Activated CD4-positive, alpha-beta T cell treated with anti-CD3 and anti-CD28 coated beads for 36 hours (primary cell): Measurements from ENCODE around the gene XKR7. TPM values are rescaled to one million over a fixed set of nuclear protein-coding genes. Genes with fewer than 3 reads are reported as not detected.
A peak's percentile ranks its signal among the peaks of the same experiment; 100 is the strongest.

Source experiments
- ATAC-seq: fragments of 200-7000 bp; cut with Tn5 transposase; one replicate; pipeline ENCODE4 v1.10.0; 2021; ENCODE audit warnings: mild to moderate bottlenecking, moderate library complexity
- CTCF ChIA-PET: fragments of 350-600 bp; sonication (Branson Sonifier 250); formaldehyde crosslinking; loops from one replicate; lab custom pipeline; 2021; ENCODE audit warnings: antibody characterized with exemption; lab: Charles Lee
- POLR2A ChIA-PET: fragments of 350-600 bp; sonication (Branson Sonifier 250); formaldehyde crosslinking; loops from one replicate; lab custom pipeline; 2021; ENCODE audit warnings: antibody characterized with exemption, inconsistent platforms; lab: Charles Lee
- DNase-seq: peaks from one replicate; pipeline ENCODE4 v3.0.0-alpha.2; 2020
- H3K27ac Mint-ChIP-seq: one replicate; pipeline ENCODE4 v1.8.0; 2021; ENCODE audit warnings: mixed read lengths
- H3K27me3 Mint-ChIP-seq: one replicate; pipeline ENCODE4 v1.8.0; 2021; ENCODE audit warnings: mixed read lengths
- H3K36me3 Mint-ChIP-seq: one replicate; pipeline ENCODE4 v1.8.0; 2021; ENCODE audit warnings: low read depth, mixed read lengths
- H3K4me1 Mint-ChIP-seq: one replicate; pipeline ENCODE4 v1.8.0; 2021; ENCODE audit warnings: mixed read lengths
- H3K4me3 Mint-ChIP-seq: one replicate; pipeline ENCODE4 v1.8.0; 2021; ENCODE audit warnings: mild to moderate bottlenecking, moderate library complexity, mixed read lengths
- H3K9me3 Mint-ChIP-seq: one replicate; pipeline ENCODE4 v1.8.0; 2021; ENCODE audit warnings: low read depth, mixed read lengths
- intact Hi-C, 2 experiments: fragments of 100-400 bp; cut with DNase I in 1 of 2; cut with micrococcal nuclease in 1 of 2; formaldehyde crosslinking; loops; one replicate each; pipeline versions ENCODE4 v1.14.2 to v1.15.1; 2022 to 2024; cut with DNase I, micrococcal nuclease
- total RNA-seq, 2 experiments: library from RNA; stranded (reverse); gene quantifications; one replicate each; pipeline ENCODE4 v1.2.3, GENCODE V29; 2021

XKR7 gene
- total RNA-seq, 2 experiments from 2014 or later = 0.02 TPM; not detected in 1

GRCh38 chr20:32003325-32003724, 35.4 kb downstream of the XKR7 start:
- Mint-ChIP-seq H3K27ac (no peak overlapping the region), H3K4me1 (no peaks in the 10 kb centered on the region), H3K36me3 (no peaks in the 10 kb centered on the region), H3K9me3 (no peaks in the 10 kb centered on the region), H3K27me3 (peaks cover 1% of the 10 kb centered on the region), H3K4me3 (no peak overlapping the region)
- ATAC-seq (no peak), DNase-seq (no peak)
- ChIA-PET CTCF (no interaction called here), POLR2A (no interaction called here)
- intact Hi-C loops = no loop called here

DNA sequence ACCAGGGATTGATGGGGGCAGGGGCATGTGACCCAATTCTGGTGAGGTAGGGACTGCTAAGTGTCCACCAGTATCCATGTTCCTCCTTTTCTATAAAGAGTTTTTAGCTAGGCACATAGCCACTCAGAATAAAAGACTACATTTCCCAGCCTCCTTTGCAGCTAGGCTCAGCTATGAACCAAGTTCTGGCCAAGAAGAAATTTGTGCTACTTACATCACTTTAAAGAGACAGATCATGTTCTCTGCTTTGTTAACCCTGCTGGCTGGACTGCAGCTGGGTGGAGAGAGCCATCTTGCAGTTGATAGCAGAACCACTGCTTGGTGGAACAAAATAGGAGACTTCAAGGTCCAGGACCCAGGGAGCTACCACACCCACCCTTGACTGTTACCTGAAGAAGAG, 37.0 kb downstream of the XKR7 start:
- Mint-ChIP-seq H3K27ac (no peak overlapping the region), H3K27me3 (peaks cover 3% of the 10 kb centered on the region), H3K36me3 (no peaks in the 10 kb centered on the region), H3K9me3 (no peaks in the 10 kb centered on the region), H3K4me1 (no peaks in the 10 kb centered on the region), H3K4me3 (no peak overlapping the region)
- CTCF ChIA-PET = interaction anchor here (1.1 kb wide), 1 partner anchor 26 kb away, joined by 4 read pairs; no protein-coding TSS in a partner anchor
- DNase-seq (no peak), ATAC-seq (no peak)
- intact Hi-C loops = no loop called here
- POLR2A ChIA-PET = no interaction called here

DNA sequence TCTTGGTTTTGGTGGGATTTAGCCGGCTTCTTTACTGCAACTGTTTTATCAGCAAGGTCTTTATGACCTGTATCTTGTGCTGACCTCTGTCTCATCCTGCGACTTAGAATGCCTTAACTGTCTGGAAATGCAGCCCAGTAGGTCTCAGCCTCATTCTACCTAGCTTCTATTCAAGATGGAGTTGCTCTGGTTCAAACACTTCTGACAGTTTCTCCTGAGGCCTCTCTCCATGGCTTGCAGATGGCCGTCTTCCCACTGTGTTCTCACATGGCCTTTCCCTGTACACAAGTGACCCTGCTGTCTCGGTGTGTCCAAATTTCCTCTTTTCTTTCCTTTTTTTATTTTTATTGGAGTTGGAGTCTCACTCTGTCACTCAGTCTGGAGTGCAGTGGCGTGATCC, 38.1 kb downstream of the XKR7 start:
- H3K9me3 Mint-ChIP-seq = no peaks in the 10 kb centered on the region
- ChIA-PET CTCF (no interaction called here), POLR2A (no interaction called here)
- no peaks in the 10 kb centered on the region for H3K4me1 Mint-ChIP-seq
- DNase-seq (no peak), ATAC-seq (no peak)
- H3K27me3 Mint-ChIP-seq = peaks cover 3% of the 10 kb centered on the region
- no peaks in the 10 kb centered on the region for H3K36me3 Mint-ChIP-seq
- no peak overlapping the region for H3K27ac Mint-ChIP-seq
- intact Hi-C loops = no loop called here
- H3K4me3 Mint-ChIP-seq = no peak overlapping the region

- ChIA-PET POLR2A (no interaction called here), CTCF (interaction anchor here (0.8 to 1.3 kb wide), 2 partner anchors 24 to 152 kb away, joined by 3 to 6 read pairs; no protein-coding TSS in a partner anchor)
- no peak overlapping the region for H3K4me3 Mint-ChIP-seq
- no peaks in the 10 kb centered on the region for H3K36me3 Mint-ChIP-seq
- intact Hi-C loops = no loop called here
- no peak overlapping the region for H3K27ac Mint-ChIP-seq
- H3K4me1 Mint-ChIP-seq = no peaks in the 10 kb centered on the region
- H3K9me3 Mint-ChIP-seq = no peaks in the 10 kb centered on the region
- DNase-seq = no peak
- peaks cover 5% of the 10 kb centered on the region for H3K27me3 Mint-ChIP-seq
- ATAC-seq = no peak
Observed at GRCh38 chr20:32006841-32007786, 39.2 kb downstream of the XKR7 start.

GRCh38 chr20:32007787-32008616, 40.1 kb downstream of the XKR7 start:
- peaks cover 5% of the 10 kb centered on the region for H3K27me3 Mint-ChIP-seq
- no peaks in the 10 kb centered on the region for H3K4me1 Mint-ChIP-seq
- CTCF ChIA-PET = interaction anchor here (0.6 to 1.3 kb wide), 5 partner anchors 23 to 153 kb away, joined by 3 to 6 read pairs (median 3); no protein-coding TSS in a partner anchor
- H3K27ac Mint-ChIP-seq = no peak overlapping the region
- no peak overlapping the region for H3K4me3 Mint-ChIP-seq
- no peak for ATAC-seq
- H3K9me3 Mint-ChIP-seq = no peaks in the 10 kb centered on the region
- DNase-seq = no peak
- intact Hi-C loops = no loop called here
- H3K36me3 Mint-ChIP-seq = no peaks in the 10 kb centered on the region
- POLR2A ChIA-PET = no interaction called here

DNA sequence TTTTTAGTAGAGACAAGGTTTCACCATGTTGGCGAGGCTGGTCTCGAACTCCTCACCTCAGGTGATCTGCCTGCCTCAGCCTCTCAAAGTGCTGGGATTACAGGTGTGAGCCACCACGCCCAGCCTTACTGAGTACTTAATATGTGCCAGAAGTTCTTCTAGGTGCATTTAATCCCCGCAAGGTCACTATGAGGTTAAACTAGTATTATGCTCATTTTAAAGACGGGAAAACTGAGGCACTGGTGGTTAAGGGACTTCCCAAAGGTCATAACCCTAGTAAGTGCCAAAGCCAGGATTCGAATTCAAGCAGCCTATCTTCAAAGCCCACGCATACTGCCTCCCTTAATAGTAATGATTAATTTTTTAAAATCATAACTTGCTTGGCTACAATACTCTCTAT, 41.6 kb downstream of the XKR7 start:
- ATAC-seq = no peak
- Mint-ChIP-seq H3K36me3 (no peaks in the 10 kb centered on the region), H3K4me3 (no peak overlapping the region), H3K27ac (no peak overlapping the region), H3K27me3 (peaks cover 5% of the 10 kb centered on the region), H3K9me3 (no peaks in the 10 kb centered on the region), H3K4me1 (no peaks in the 10 kb centered on the region)
- intact Hi-C loops = no loop called here
- POLR2A ChIA-PET = no interaction called here
- no peak for DNase-seq
- CTCF ChIA-PET = no interaction called here

DNA sequence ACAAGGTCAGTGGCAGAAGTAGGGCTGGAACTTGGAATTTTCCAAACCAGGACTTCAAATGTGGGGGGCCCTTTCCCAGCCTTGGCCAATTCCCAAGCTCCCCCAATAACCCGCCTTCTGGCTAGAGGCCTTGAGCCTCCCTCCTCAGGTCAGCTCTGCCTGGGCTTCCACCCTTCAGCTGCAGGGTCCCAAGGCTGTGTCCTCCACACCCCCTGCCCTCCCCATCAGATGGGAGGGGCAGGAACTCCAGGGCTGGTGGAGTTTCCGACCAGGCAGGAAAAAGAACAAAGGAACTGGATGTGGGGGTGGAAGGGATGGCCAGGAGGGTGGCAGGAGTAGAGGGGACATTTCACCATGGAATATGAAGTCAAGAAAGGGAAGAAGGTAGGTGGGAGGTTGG, 42.1 kb downstream of the XKR7 start, which contains the start of gene CCM2L:
TSS of gene CCM2L (plus strand) at position 338 of the 400 bp plus-strand sequence. CDS start at position 355, 17 bp downstream.
- DNase-seq (no peak), ATAC-seq (no peak)
- Mint-ChIP-seq H3K36me3 (no peaks in the 10 kb centered on the region), H3K27me3 (peaks cover 8% of the 10 kb centered on the region), H3K4me1 (no peaks in the 10 kb centered on the region), H3K4me3 (no peak within 1 kb of the TSS), H3K9me3 (no peaks in the 10 kb centered on the region), H3K27ac (no peak within 1 kb of the TSS)
- CTCF ChIA-PET = no interaction called here
- intact Hi-C loops = no loop called here
- POLR2A ChIA-PET = no interaction called here

DNA sequence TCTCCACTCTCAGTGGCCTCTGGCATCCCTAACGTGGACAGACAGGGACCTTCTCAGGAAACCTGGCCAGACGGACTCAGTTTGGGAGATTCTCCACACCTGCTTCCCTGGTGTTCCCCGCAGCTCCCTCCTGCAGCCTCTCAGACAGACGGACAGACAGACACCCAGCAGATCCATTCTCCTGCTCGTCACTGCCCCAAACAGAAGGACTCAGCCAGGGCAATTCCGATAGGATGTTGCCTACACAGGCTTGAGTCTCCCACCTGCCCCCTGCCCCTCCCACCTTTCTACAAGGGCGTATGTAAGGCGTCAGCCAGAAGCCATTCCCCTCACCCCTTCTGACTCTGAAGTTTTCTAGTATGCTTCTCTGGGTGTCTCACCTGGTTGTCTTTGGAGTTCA, 42.7 kb downstream of the XKR7 start:
- ChIA-PET CTCF (no interaction called here), POLR2A (no interaction called here)
- H3K27me3 Mint-ChIP-seq = peaks cover 13% of the 10 kb centered on the region
- no peaks in the 10 kb centered on the region for H3K9me3 Mint-ChIP-seq
- H3K4me3 Mint-ChIP-seq = no peak overlapping the region
- intact Hi-C loops = no loop called here
- no peak overlapping the region for H3K27ac Mint-ChIP-seq
- H3K36me3 Mint-ChIP-seq = no peaks in the 10 kb centered on the region
- DNase-seq (no peak), ATAC-seq (no peak)
- H3K4me1 Mint-ChIP-seq = no peaks in the 10 kb centered on the region

- POLR2A ChIA-PET = no interaction called here
- intact Hi-C loops = no loop called here
- no peak for ATAC-seq
- Mint-ChIP-seq H3K27me3 (peaks cover 15% of the 10 kb centered on the region), H3K27ac (no peak overlapping the region), H3K4me1 (no peaks in the 10 kb centered on the region), H3K36me3 (no peaks in the 10 kb centered on the region), H3K9me3 (no peaks in the 10 kb centered on the region), H3K4me3 (no peak overlapping the region)
- no peak for DNase-seq
- CTCF ChIA-PET = interaction anchor here (0.6 to 2.1 kb wide), 4 partner anchors 12 to 165 kb away, joined by 3 to 9 read pairs (median 4); no protein-coding TSS in a partner anchor
Observed at GRCh38 chr20:32012159-32012688, 44.3 kb downstream of the XKR7 start.

DNA sequence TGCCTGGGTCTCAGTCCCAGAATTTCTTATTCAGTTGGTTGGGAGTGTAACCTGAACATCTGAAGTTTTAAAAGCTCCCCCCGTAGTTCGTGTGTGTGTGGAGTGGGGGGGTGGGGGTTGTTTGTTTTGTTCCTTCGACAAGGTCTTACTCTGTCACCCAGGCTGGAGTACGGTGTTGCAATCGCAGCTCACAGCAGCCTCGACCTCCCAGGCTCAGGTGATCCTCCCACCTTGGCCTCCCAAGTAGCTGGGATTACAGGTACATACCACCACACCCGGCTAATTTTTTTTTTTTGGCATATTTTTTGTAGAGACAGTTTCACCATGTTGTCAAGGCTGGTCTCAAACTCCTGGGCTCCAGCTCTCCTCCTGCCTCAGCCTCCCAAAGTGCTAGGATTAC, 45.4 kb downstream of the XKR7 start:
- CTCF ChIA-PET = interaction anchor here (2.1 kb wide), 1 partner anchor 18 kb away, joined by 9 read pairs; no protein-coding TSS in a partner anchor
- intact Hi-C loops = no loop called here
- Mint-ChIP-seq H3K27me3 (peaks cover 23% of the 10 kb centered on the region), H3K36me3 (no peaks in the 10 kb centered on the region), H3K9me3 (no peaks in the 10 kb centered on the region), H3K4me1 (peaks cover 7% of the 10 kb centered on the region), H3K27ac (no peak overlapping the region), H3K4me3 (no peak overlapping the region)
- ATAC-seq (no peak), DNase-seq (no peak)
- POLR2A ChIA-PET = no interaction called here

GRCh38 chr20:32017711-32018251, 49.8 kb downstream of the XKR7 start:
- Mint-ChIP-seq H3K4me1 (peaks cover 21% of the 10 kb centered on the region), H3K27me3 (peaks cover 51% of the 10 kb centered on the region), H3K36me3 (no peaks in the 10 kb centered on the region), H3K9me3 (no peaks in the 10 kb centered on the region), H3K4me3 (peak overlapping the region; percentile 60), H3K27ac (no peak overlapping the region)
- ATAC-seq = peak; percentile 59
- ChIA-PET CTCF (interaction anchor here (0.5 to 2.6 kb wide), 4 partner anchors 13 to 242 kb away, joined by 3 to 20 read pairs (median 4); no protein-coding TSS in a partner anchor), POLR2A (no interaction called here)
- intact Hi-C loops = loop anchor here in 1 of 2 experiments (1.0 kb wide), 2 partner anchors 65 to 156 kb away; partner anchors contain the start of gene PDRG1
- DNase-seq = peak; percentile 63
